HG02759 (cell line): ENCODE measurements around the gene WRAP73.

Experiments
- ATAC-seq: cut with Tn5 transposase; IDR thresholded peaks from one replicate; pipeline ENCODE4 v1.9.1; 2021; ENCODE audit warnings: mild to moderate bottlenecking, moderate library complexity; ENCODE audit not compliant: unreplicated experiment

Gene WRAP73

GRCh38 chr1:3651026-3651929 is 1.4 kb upstream of the WRAP73 start:
- ATAC-seq, result no peak

GRCh38 chr1:3650248-3651025 is 534 bp upstream of the WRAP73 start:
- no peak for ATAC-seq

- ATAC-seq, result no peak
Measured at GRCh38 chr1:3646596-3646995, 3.3 kb downstream of the WRAP73 start.

- no peak for ATAC-seq
Measured at GRCh38 chr1:3645666-3646355, 4.1 kb downstream of the WRAP73 start.

GRCh38 chr1:3645247-3645646 is 4.7 kb downstream of the WRAP73 start:
- ATAC-seq, result no peak

- ATAC-seq, result no peak
Measured at GRCh38 chr1:3644273-3644672, 5.6 kb downstream of the WRAP73 start.

- ATAC-seq, result no peak
Measured at GRCh38 chr1:3642919-3643675, 6.8 kb downstream of the WRAP73 start.

GRCh38 chr1:3641816-3642215 is 8.1 kb downstream of the WRAP73 start:
- ATAC-seq, result no peak

- no peak for ATAC-seq
Measured at GRCh38 chr1:3641046-3641760, 8.7 kb downstream of the WRAP73 start.

- ATAC-seq, result no peak
Measured at GRCh38 chr1:3640121-3640837, 9.6 kb downstream of the WRAP73 start.

GRCh38 chr1:3639397-3639911 is 10.4 kb downstream of the WRAP73 start:
- ATAC-seq, result no peak

- ATAC-seq, result no peak
Measured at GRCh38 chr1:3638676-3639075, 11.2 kb downstream of the WRAP73 start.

GRCh38 chr1:3638027-3638426 is 11.9 kb downstream of the WRAP73 start:
- ATAC-seq, result no peak

- no peak for ATAC-seq
Measured at GRCh38 chr1:3636531-3636930, 13.4 kb downstream of the WRAP73 start.

- no peak for ATAC-seq
Measured at GRCh38 chr1:3636080-3636479, 13.8 kb downstream of the WRAP73 start.

GRCh38 chr1:3634059-3634800 is 15.7 kb downstream of the WRAP73 start:
- ATAC-seq, result no peak

- no peak for ATAC-seq
Measured at GRCh38 chr1:3633344-3634058, 16.4 kb downstream of the WRAP73 start.
